Activated B cell treated with CpG ODN at 0.5 μM for 24 hours (primary cell): ENCODE results near the gene TOGARAM2. TPM values are rescaled to one million over a fixed set of nuclear protein-coding genes. Genes with fewer than 3 reads are reported as not detected.

Source experiments
- ATAC-seq: fragments of 200-7000 bp; cut with Tn5 transposase; one replicate; pipeline ENCODE4 v1.10.0; 2021; ENCODE audit warnings: low read depth, mild to moderate bottlenecking, moderate library complexity
- CTCF ChIA-PET: fragments of 350-600 bp; sonication (Branson Sonifier 250); formaldehyde crosslinking; loops from one replicate; lab custom pipeline; 2021; ENCODE audit warnings: antibody characterized with exemption; lab: Charles Lee
- POLR2A ChIA-PET: fragments of 350-600 bp; sonication (Branson Sonifier 250); formaldehyde crosslinking; loops from one replicate; lab custom pipeline; 2021; ENCODE audit warnings: antibody characterized with exemption; lab: Charles Lee
- DNase-seq: peaks from one replicate; pipeline ENCODE4 v3.0.0; 2022
- H3K27ac Mint-ChIP-seq: one replicate; pipeline ENCODE4 v1.8.0; 2020; ENCODE audit warnings: mixed read lengths
- H3K27me3 Mint-ChIP-seq: one replicate; pipeline ENCODE4 v1.8.0; 2021; ENCODE audit warnings: mixed read lengths
- H3K36me3 Mint-ChIP-seq: one replicate; pipeline ENCODE4 v1.8.0; 2021; ENCODE audit warnings: low read depth, mixed read lengths
- H3K4me1 Mint-ChIP-seq: one replicate; pipeline ENCODE4 v1.8.0; 2021; ENCODE audit warnings: mixed read lengths
- H3K4me3 Mint-ChIP-seq: one replicate; pipeline ENCODE4 v1.8.0; 2020; ENCODE audit warnings: mild to moderate bottlenecking, mixed read lengths
- H3K9me3 Mint-ChIP-seq: one replicate; pipeline ENCODE4 v1.8.0; 2020; ENCODE audit warnings: mixed read lengths
- CTCF ChIP-seq: fragments of 200-600 bp; IDR thresholded peaks from one replicate; pipeline ENCODE4 v1.8.0; 2022; ENCODE audit warnings: antibody characterized with exemption, mild to moderate bottlenecking
- intact Hi-C: fragments of 100-400 bp; cut with micrococcal nuclease; formaldehyde crosslinking; loops from one replicate; pipeline ENCODE4 v1.15.1; 2024
- total RNA-seq: library from RNA; stranded (reverse); gene quantifications from 2 replicates; pipeline ENCODE4 v1.2.3, GENCODE V29; 2022

TOGARAM2 gene
- 0.22 TPM in 1 of 2 replicates, not detected in the other for total RNA-seq

- CTCF ChIA-PET = no interaction called here
- Mint-ChIP-seq H3K9me3 (no peaks in the 10 kb centered on the region), H3K4me3 (no peak within 1 kb of the TSS), H3K36me3 (no peaks in the 10 kb centered on the region), H3K27me3 (peaks cover 4% of the 10 kb centered on the region), H3K27ac (no peak within 1 kb of the TSS), H3K4me1 (no peaks in the 10 kb centered on the region)
- intact Hi-C loops = no loop called here
- TF ChIP-seq CTCF = no peak
- ATAC-seq (no peak), DNase-seq (no peak)
- POLR2A ChIA-PET = no interaction called here
These were observed at the start of gene TOGARAM2 for GRCh38 chr2:28981016-28981441. Gene TOGARAM2, plus strand, starts transcription at chr2:28981298. Its CDS starts 13,537 bp downstream, at chr2:28994835.

GRCh38 chr2:28934769-28935168 lies 46.3 kb upstream of the TOGARAM2 start:
- no peaks in the 10 kb centered on the region for H3K9me3 Mint-ChIP-seq
- H3K27ac Mint-ChIP-seq = no peak overlapping the region
- DNase-seq (no peak), ATAC-seq (no peak)
- intact Hi-C loops = no loop called here
- H3K36me3 Mint-ChIP-seq = peaks cover 88% of the 10 kb centered on the region
- no peak for TF ChIP-seq CTCF
- no peak overlapping the region for H3K4me3 Mint-ChIP-seq
- CTCF ChIA-PET = no interaction called here
- POLR2A ChIA-PET = no interaction called here
- no peaks in the 10 kb centered on the region for H3K4me1 Mint-ChIP-seq
- no peaks in the 10 kb centered on the region for H3K27me3 Mint-ChIP-seq

GRCh38 chr2:28941008-28941407 lies 40.1 kb upstream of the TOGARAM2 start:
- no peaks in the 10 kb centered on the region for H3K27me3 Mint-ChIP-seq
- no peak for DNase-seq
- no peak overlapping the region for H3K4me3 Mint-ChIP-seq
- POLR2A ChIA-PET = no interaction called here
- TF ChIP-seq CTCF = no peak
- CTCF ChIA-PET = no interaction called here
- no peaks in the 10 kb centered on the region for H3K9me3 Mint-ChIP-seq
- intact Hi-C loops = no loop called here
- H3K36me3 Mint-ChIP-seq = peaks cover 86% of the 10 kb centered on the region
- no peaks in the 10 kb centered on the region for H3K4me1 Mint-ChIP-seq
- ATAC-seq = no peak
- H3K27ac Mint-ChIP-seq = no peak overlapping the region

GRCh38 chr2:28944535-28945248 lies 36.4 kb upstream of the TOGARAM2 start:
- Mint-ChIP-seq H3K4me1 (no peaks in the 10 kb centered on the region), H3K27ac (no peak overlapping the region), H3K27me3 (no peaks in the 10 kb centered on the region), H3K9me3 (peaks cover 8% of the 10 kb centered on the region), H3K36me3 (peaks cover 79% of the 10 kb centered on the region), H3K4me3 (no peak overlapping the region)
- DNase-seq = no peak
- CTCF ChIA-PET = no interaction called here
- no peak for ATAC-seq
- intact Hi-C loops = no loop called here
- POLR2A ChIA-PET = no interaction called here
- no peak for TF ChIP-seq CTCF

- ChIA-PET CTCF (no interaction called here), POLR2A (no interaction called here)
- peaks cover 11% of the 10 kb centered on the region for H3K9me3 Mint-ChIP-seq
- no peak overlapping the region for H3K4me3 Mint-ChIP-seq
- no peaks in the 10 kb centered on the region for H3K4me1 Mint-ChIP-seq
- peaks cover 54% of the 10 kb centered on the region for H3K36me3 Mint-ChIP-seq
- no peak for DNase-seq
- no peaks in the 10 kb centered on the region for H3K27me3 Mint-ChIP-seq
- no peak for TF ChIP-seq CTCF
- no peak overlapping the region for H3K27ac Mint-ChIP-seq
- intact Hi-C loops = no loop called here
- no peak for ATAC-seq
These were observed 32.9 kb upstream of the TOGARAM2 start for GRCh38 chr2:28948160-28948559.
